Spinal cord (tissue), 10 donors: ENCODE measurements around the gene STK36. TPM values are rescaled to one million over a fixed set of nuclear protein-coding genes. Genes with fewer than 3 reads are reported as not detected.

ENCODE experiments used
- DNase-seq, 6 donors: peaks; one replicate each; pipeline versions ENCODE4 v3.0.0 to v3.0.0-alpha.2; 2013 to 2015; ENCODE audit warnings: low spot score in 6 of 6, low read depth in 4 of 6
- H3K27ac ChIP-seq: one replicate; pipeline ENCODE4 v1.5.1; 2013; ENCODE audit warnings: low read depth, low read length, control low read depth
- H3K27me3 ChIP-seq: one replicate; pipeline ENCODE4 v1.6.1; 2013; ENCODE audit warnings: low read length; ENCODE audit not compliant: control insufficient read depth, insufficient read depth
- H3K36me3 ChIP-seq: one replicate; pipeline ENCODE4 v1.6.1; 2013; ENCODE audit warnings: low read length; ENCODE audit not compliant: control insufficient read depth, insufficient read depth
- H3K4me1 ChIP-seq: one replicate; pipeline ENCODE4 v1.6.1; 2013; ENCODE audit warnings: low read length; ENCODE audit not compliant: control insufficient read depth, insufficient read depth
- H3K4me3 ChIP-seq: one replicate; pipeline ENCODE4 v1.5.1; 2013; ENCODE audit warnings: low read depth, low read length, control low read depth
- H3K9me3 ChIP-seq: one replicate; pipeline ENCODE4 v1.6.1; 2013; ENCODE audit warnings: low read length; ENCODE audit not compliant: control insufficient read depth, insufficient read depth
- WGBS: methylation state at CpG from one replicate; pipeline ENCODE4 v1.1.5; 2013; ENCODE audit warnings: missing lambda C conversion rate; ENCODE audit not compliant: insufficient coverage; 5-methylcytosine and 5-hydroxymethylcytosine counted together
- polyA plus RNA-seq, 2 donors: library from polyadenylated mRNA; unstranded; fragments of 120-200 nt; gene quantifications; one replicate each; pipeline ENCODE4 v1.2.1, GENCODE V29; 2013; ENCODE audit not compliant: insufficient read length in 2 of 2
- total RNA-seq, 2 donors: library from RNA; depleted of rRNA in 1 of 2; stranded (reverse); fragments of 120-200 nt in 1 of 2; fragments of >200 nt in 1 of 2; gene quantifications; one replicate each; pipeline versions ENCODE4 v1.2.3 to v1.2.4, GENCODE V29; 2013 to 2014
- donor health status: healthy.

Gene STK36
- total and polyA plus RNA-seq, 4 donors, result 24.9 to 89.1 (median 61.7) TPM

GRCh38 chr2:218736531-218736930 lies 64.6 kb downstream of the STK36 start:
- Histone ChIP-seq H3K27me3 (no peaks in the 10 kb centered on the region), H3K9me3 (no peaks in the 10 kb centered on the region), H3K4me3 (no peak overlapping the region), H3K36me3 (peaks cover 41% of the 10 kb centered on the region), H3K4me1 (no peaks in the 10 kb centered on the region), H3K27ac (no peak overlapping the region)
- peak in 1 of 6 donors; percentile 21 for DNase-seq
- 100% methylated on average over 1 of the region's 2 CpGs for WGBS

- Histone ChIP-seq H3K4me1 (peaks cover 20% of the 10 kb centered on the region), H3K27ac (no peak overlapping the region), H3K9me3 (no peaks in the 10 kb centered on the region), H3K27me3 (no peaks in the 10 kb centered on the region), H3K36me3 (peaks cover 51% of the 10 kb centered on the region), H3K4me3 (no peak overlapping the region)
- WGBS, result 81% methylated on average over 3 of the region's 6 CpGs
- DNase-seq, result no peak
Observed at GRCh38 chr2:218743068-218743467, 71.2 kb downstream of the STK36 start.

GRCh38 chr2:218744615-218745014 lies 72.7 kb downstream of the STK36 start:
- peak overlapping the region; percentile 94 for H3K27ac ChIP-seq
- WGBS, result 90% methylated on average over 2 of the region's 3 CpGs
- no peak for DNase-seq

GRCh38 chr2:218745160-218745558 lies 73.3 kb downstream of the STK36 start:
- H3K27ac ChIP-seq, result peak overlapping the region; percentile 94
- H3K9me3 ChIP-seq, result no peaks in the 10 kb centered on the region
- no peak for DNase-seq
- peaks cover 55% of the 10 kb centered on the region for H3K36me3 ChIP-seq
- H3K4me1 ChIP-seq, result peaks cover 20% of the 10 kb centered on the region
- H3K27me3 ChIP-seq, result no peaks in the 10 kb centered on the region
- 69% methylated on average over 2 of the region's 5 CpGs for WGBS
- no peak overlapping the region for H3K4me3 ChIP-seq

More at GRCh38 chr2:218744615-218745014, 72.7 kb downstream of the STK36 start:
- H3K36me3 ChIP-seq, result peaks cover 55% of the 10 kb centered on the region
- H3K27me3 ChIP-seq, result no peaks in the 10 kb centered on the region
- H3K9me3 ChIP-seq, result no peaks in the 10 kb centered on the region
- H3K4me1 ChIP-seq, result peaks cover 20% of the 10 kb centered on the region
- H3K4me3 ChIP-seq, result no peak overlapping the region

GRCh38 chr2:218745559-218746469 lies 73.9 kb downstream of the STK36 start:
- no peaks in the 10 kb centered on the region for H3K27me3 ChIP-seq
- DNase-seq, result peak; percentile 62 to 95 (median 78)
- H3K4me1 ChIP-seq, result peaks cover 20% of the 10 kb centered on the region
- H3K27ac ChIP-seq, result peak overlapping the region; percentile 94
- H3K4me3 ChIP-seq, result no peak overlapping the region
- H3K9me3 ChIP-seq, result no peaks in the 10 kb centered on the region
- 53% methylated on average over 7 of the region's 10 CpGs for WGBS
- H3K36me3 ChIP-seq, result peaks cover 55% of the 10 kb centered on the region

GRCh38 chr2:218746470-218746795 lies 74.5 kb downstream of the STK36 start:
- no CpG with 5 or more reads among the region's 1 CpG for WGBS
- Histone ChIP-seq H3K4me1 (peaks cover 20% of the 10 kb centered on the region), H3K27me3 (no peaks in the 10 kb centered on the region), H3K36me3 (peaks cover 48% of the 10 kb centered on the region), H3K27ac (peak overlapping the region; percentile 94), H3K9me3 (no peaks in the 10 kb centered on the region), H3K4me3 (no peak overlapping the region)
- DNase-seq, result no peak

GRCh38 chr2:218746960-218747359 lies 75.1 kb downstream of the STK36 start:
- WGBS, result 92% methylated on average over 4 of the region's 10 CpGs
- Histone ChIP-seq H3K4me1 (peaks cover 20% of the 10 kb centered on the region), H3K4me3 (no peak overlapping the region), H3K36me3 (peaks cover 49% of the 10 kb centered on the region), H3K27ac (peak overlapping the region; percentile 94), H3K27me3 (no peaks in the 10 kb centered on the region), H3K9me3 (no peaks in the 10 kb centered on the region)
- no peak for DNase-seq

GRCh38 chr2:218748741-218749441 lies 77.0 kb downstream of the STK36 start:
- H3K36me3 ChIP-seq, result peaks cover 68% of the 10 kb centered on the region

More at GRCh38 chr2:218748741-218749441, 77.0 kb downstream of the STK36 start:
- H3K4me1 ChIP-seq, result peaks cover 20% of the 10 kb centered on the region
- no peaks in the 10 kb centered on the region for H3K9me3 ChIP-seq
- H3K27ac ChIP-seq, result no peak overlapping the region
- H3K27me3 ChIP-seq, result no peaks in the 10 kb centered on the region
- WGBS, result 99% methylated on average over 5 of the region's 8 CpGs
- no peak for DNase-seq
- no peak overlapping the region for H3K4me3 ChIP-seq
